ENCODE measurements around the gene RASL10A. TPM values are rescaled to one million over a fixed set of nuclear protein-coding genes. Genes with fewer than 3 reads are reported as not detected.
A peak's percentile ranks its signal among the peaks of the same experiment; 100 is the strongest.

RASL10A gene
- total RNA-seq, 2 donors from 2014 or later, result 1.1 to 1.8 TPM

GRCh38 chr22:29270475-29271271, 44.8 kb downstream of the RASL10A start:
- Histone ChIP-seq H3K36me3 (peaks cover 35% of the 10 kb centered on the region), H3K9me3 (no peaks in the 10 kb centered on the region), H3K27ac (no peak overlapping the region), H3K4me1 (peaks cover 0 to 53% of the 10 kb centered on the region in 2 donors), H3K27me3 (no peaks in the 10 kb centered on the region), H3K4me3 (peak overlapping the region; percentile 89 to 93)
- DNase-seq (ENCODE audit: low spot score), result peak; percentile 52
- no peak for TF ChIP-seq CTCF (IDR thresholded peaks at IDR 0.05)

- Histone ChIP-seq H3K4me3 (peak overlapping the region; percentile 89 to 93), H3K36me3 (peaks cover 34% of the 10 kb centered on the region), H3K27ac (peak overlapping the region in 1 of 2 donors; percentile 99), H3K4me1 (peaks cover 0 to 53% of the 10 kb centered on the region in 2 donors), H3K9me3 (no peaks in the 10 kb centered on the region), H3K27me3 (no peaks in the 10 kb centered on the region)
- no peak for TF ChIP-seq CTCF (IDR thresholded peaks at IDR 0.05)
- no peak for DNase-seq (ENCODE audit: low spot score)
Observed at GRCh38 chr22:29269731-29270474, 45.6 kb downstream of the RASL10A start.

GRCh38 chr22:29269230-29269604, 46.3 kb downstream of the RASL10A start:
- Histone ChIP-seq H3K36me3 (peaks cover 33% of the 10 kb centered on the region), H3K27ac (peak overlapping the region; percentile 99)

GRCh38 chr22:29268511-29269229, 46.8 kb downstream of the RASL10A start:
- TF ChIP-seq CTCF (IDR thresholded peaks at IDR 0.05), result no peak
- Histone ChIP-seq H3K27ac (peak overlapping the region; percentile 99), H3K27me3 (no peaks in the 10 kb centered on the region), H3K4me3 (peak overlapping the region; percentile 89 to 93), H3K4me1 (peaks cover 0 to 53% of the 10 kb centered on the region in 2 donors), H3K36me3 (peaks cover 33% of the 10 kb centered on the region), H3K9me3 (no peaks in the 10 kb centered on the region)
- peak; percentile 65 for DNase-seq (ENCODE audit: low spot score)

More at GRCh38 chr22:29269230-29269604, 46.3 kb downstream of the RASL10A start:
- no peak for TF ChIP-seq CTCF (IDR thresholded peaks at IDR 0.05)
- DNase-seq (ENCODE audit: low spot score), result peak; percentile 40
- Histone ChIP-seq H3K4me3 (peak overlapping the region; percentile 89 to 93), H3K4me1 (peaks cover 0 to 53% of the 10 kb centered on the region in 2 donors), H3K9me3 (no peaks in the 10 kb centered on the region), H3K27me3 (no peaks in the 10 kb centered on the region)

GRCh38 chr22:29267858-29268510, 47.5 kb downstream of the RASL10A start, which contains the start of the genes EWSR1 and RHBDD3:
EWSR1 (plus strand) TSS chr22:29268268; CDS start chr22:29268337, 69 bp downstream.
RHBDD3 (minus strand) TSS chr22:29267981; CDS start chr22:29265626, 2,355 bp downstream.
- H3K4me3 ChIP-seq, result peak within 1 kb of the TSS; percentile 89 to 93
- peaks cover 0 to 53% of the 10 kb centered on the region in 2 donors for H3K4me1 ChIP-seq
- TF ChIP-seq CTCF (IDR thresholded peaks at IDR 0.05), result no peak
- DNase-seq (ENCODE audit: low spot score), result peak; percentile 97
- no peaks in the 10 kb centered on the region for H3K9me3 ChIP-seq
- peaks cover 29% of the 10 kb centered on the region for H3K36me3 ChIP-seq
- H3K27ac ChIP-seq, result peak within 1 kb of the TSS; percentile 99
- H3K27me3 ChIP-seq, result no peaks in the 10 kb centered on the region
